ENCODE measurements around the gene SELP. TPM values are rescaled to one million over a fixed set of nuclear protein-coding genes. Genes with fewer than 3 reads are reported as not detected.

Gene SELP
- total and polyA plus RNA-seq, 3 experiments from 2014 or later, result 0.31 to 2.7 (median 0.75) TPM

GRCh38 chr1:169601096-169601881 lies 28.6 kb downstream of the SELP start:
- peak in 2 of 5 donors; percentile 19 to 39 for DNase-seq
- Histone ChIP-seq H3K4me3 (ENCODE audit: low read length) (no peak overlapping the region), H3K9me3 (ENCODE audit: low read length) (no peaks in the 10 kb centered on the region), H3K27ac (ENCODE audit: low read depth, low read length) (no peak overlapping the region), H3K4me1 (ENCODE audit: insufficient read depth, low read length) (peaks cover 50% of the 10 kb centered on the region), H3K36me3 (ENCODE audit: insufficient read depth, low read length) (no peaks in the 10 kb centered on the region), H3K27me3 (ENCODE audit: insufficient read depth, low read length, poor library complexity, severe bottlenecking) (no peaks in the 10 kb centered on the region)
- Mint-ChIP-seq H3K27me3 (peaks cover 2 to 7% of the 10 kb centered on the region in 2 donors), H3K27ac (peak overlapping the region; percentile 0 to 43 (median 29)), H3K4me1 (peaks cover 49 to 54% (median 51%) of the 10 kb centered on the region in 3 donors), H3K4me3 (peak overlapping the region in 1 of 7 donors; percentile 16), H3K9me3 (no peaks in the 10 kb centered on the region), H3K36me3 (peaks cover 0 to 4% (median 0%) of the 10 kb centered on the region in 3 donors)
- CTCF ChIA-PET, result interaction anchor here (0.6 to 3.5 kb wide), 26 partner anchors 9 to 209 kb away, joined by 3 to 59 read pairs (median 4); partner anchors contain the start of gene F5
- POLR2A ChIA-PET, result interaction anchor here (0.8 to 2.4 kb wide), 4 partner anchors 92 to 111 kb away, joined by 3 to 8 read pairs (median 6); no protein-coding TSS in a partner anchor

- Histone ChIP-seq H3K36me3 (ENCODE audit: insufficient read depth, low read length) (no peaks in the 10 kb centered on the region), H3K4me3 (ENCODE audit: low read length) (no peak overlapping the region), H3K4me1 (ENCODE audit: insufficient read depth, low read length) (peaks cover under 1% of the 10 kb centered on the region), H3K27me3 (ENCODE audit: insufficient read depth, low read length, poor library complexity, severe bottlenecking) (no peaks in the 10 kb centered on the region), H3K9me3 (ENCODE audit: low read length) (no peaks in the 10 kb centered on the region), H3K27ac (ENCODE audit: low read depth, low read length) (no peak overlapping the region)
- Mint-ChIP-seq H3K27ac (no peak overlapping the region), H3K36me3 (peaks cover 0 to 5% (median 0%) of the 10 kb centered on the region in 3 donors), H3K9me3 (no peaks in the 10 kb centered on the region), H3K4me3 (peak overlapping the region in 1 of 7 donors; percentile 27), H3K4me1 (peaks cover 4 to 10% (median 5%) of the 10 kb centered on the region in 3 donors), H3K27me3 (peaks cover 4 to 11% of the 10 kb centered on the region in 2 donors)
- ChIA-PET POLR2A (no interaction called here), CTCF (interaction anchor here (2.2 to 2.3 kb wide), 2 partner anchors 9 to 116 kb away, joined by 7 to 13 read pairs; partner anchors contain the start of gene F5)
- DNase-seq, result no peak
Observed at GRCh38 chr1:169595764-169596711, 33.9 kb downstream of the SELP start.

GRCh38 chr1:169594391-169594790 lies 35.5 kb downstream of the SELP start:
- no peak overlapping the region for H3K27ac Mint-ChIP-seq
- H3K4me1 Mint-ChIP-seq, result peaks cover 0 to 5% (median 0%) of the 10 kb centered on the region in 3 donors
- no peaks in the 10 kb centered on the region for H3K27me3 ChIP-seq (ENCODE audit: insufficient read depth, low read length, poor library complexity, severe bottlenecking)
- no peaks in the 10 kb centered on the region for H3K9me3 ChIP-seq (ENCODE audit: low read length)
- DNase-seq, result no peak
- H3K4me3 Mint-ChIP-seq, result no peak overlapping the region
- peaks cover 5 to 11% of the 10 kb centered on the region in 2 donors for H3K27me3 Mint-ChIP-seq
- no peaks in the 10 kb centered on the region for H3K36me3 ChIP-seq (ENCODE audit: insufficient read depth, low read length)
- H3K36me3 Mint-ChIP-seq, result peaks cover 0 to 5% (median 0%) of the 10 kb centered on the region in 3 donors
- ChIA-PET CTCF (interaction anchor here (2.2 kb wide), 1 partner anchor 8 kb away, joined by 7 read pairs; the partner anchor contains the start of gene F5), POLR2A (no interaction called here)
- H3K4me1 ChIP-seq (ENCODE audit: insufficient read depth, low read length), result no peaks in the 10 kb centered on the region
- no peak overlapping the region for H3K4me3 ChIP-seq (ENCODE audit: low read length)
- no peak overlapping the region for H3K27ac ChIP-seq (ENCODE audit: low read depth, low read length)
- H3K9me3 Mint-ChIP-seq, result no peaks in the 10 kb centered on the region

- DNase-seq, result no peak
- peaks cover 19% of the 10 kb centered on the region for H3K4me1 ChIP-seq (ENCODE audit: insufficient read depth, low read length)
- POLR2A ChIA-PET, result no interaction called here
Observed at GRCh38 chr1:169590932-169591331, 39.0 kb downstream of the SELP start.

GRCh38 chr1:169588785-169589485 lies 41.0 kb downstream of the SELP start:
- H3K27ac ChIP-seq (ENCODE audit: low read depth, low read length), result no peak overlapping the region
- no peak overlapping the region for H3K4me3 ChIP-seq (ENCODE audit: low read length)
- ChIA-PET POLR2A (no interaction called here), CTCF (no interaction called here)
- peaks cover 5% of the 10 kb centered on the region for H3K27me3 ChIP-seq (ENCODE audit: insufficient read depth, low read length, poor library complexity, severe bottlenecking)
- H3K4me1 ChIP-seq (ENCODE audit: insufficient read depth, low read length), result peaks cover 19% of the 10 kb centered on the region
- no peaks in the 10 kb centered on the region for H3K9me3 ChIP-seq (ENCODE audit: low read length)
- Mint-ChIP-seq H3K9me3 (no peaks in the 10 kb centered on the region), H3K27ac (peak overlapping the region in 1 of 8 donors; percentile 48), H3K4me1 (peaks cover 14 to 35% (median 26%) of the 10 kb centered on the region in 3 donors), H3K4me3 (no peak overlapping the region), H3K27me3 (peaks cover 20 to 23% of the 10 kb centered on the region in 2 donors), H3K36me3 (no peaks in the 10 kb centered on the region)
- no peaks in the 10 kb centered on the region for H3K36me3 ChIP-seq (ENCODE audit: insufficient read depth, low read length)
- DNase-seq, result no peak

More at GRCh38 chr1:169590932-169591331, 39.0 kb downstream of the SELP start:
- Histone ChIP-seq H3K36me3 (ENCODE audit: insufficient read depth, low read length) (no peaks in the 10 kb centered on the region), H3K4me3 (ENCODE audit: low read length) (no peak overlapping the region), H3K27me3 (ENCODE audit: insufficient read depth, low read length, poor library complexity, severe bottlenecking) (no peaks in the 10 kb centered on the region), H3K27ac (ENCODE audit: low read depth, low read length) (no peak overlapping the region), H3K9me3 (ENCODE audit: low read length) (no peaks in the 10 kb centered on the region)
- Mint-ChIP-seq H3K9me3 (no peaks in the 10 kb centered on the region), H3K27me3 (peaks cover 10 to 14% of the 10 kb centered on the region in 2 donors), H3K4me3 (no peak overlapping the region), H3K4me1 (peaks cover 14 to 27% (median 17%) of the 10 kb centered on the region in 3 donors), H3K36me3 (peaks cover 0 to 1% (median 0%) of the 10 kb centered on the region in 3 donors), H3K27ac (no peak overlapping the region)
- CTCF ChIA-PET, result interaction anchor here (1.2 to 1.3 kb wide), 2 partner anchors 104 to 121 kb away, joined by 3 to 6 read pairs; no protein-coding TSS in a partner anchor

- H3K27ac ChIP-seq (ENCODE audit: low read depth, low read length), result no peak overlapping the region
- Mint-ChIP-seq H3K27ac (no peak overlapping the region), H3K4me1 (peaks cover 14 to 35% (median 26%) of the 10 kb centered on the region in 3 donors), H3K9me3 (no peaks in the 10 kb centered on the region), H3K36me3 (no peaks in the 10 kb centered on the region), H3K4me3 (no peak overlapping the region), H3K27me3 (peaks cover 20 to 32% of the 10 kb centered on the region in 2 donors)
- H3K9me3 ChIP-seq (ENCODE audit: low read length), result no peaks in the 10 kb centered on the region
- H3K4me1 ChIP-seq (ENCODE audit: insufficient read depth, low read length), result peaks cover 19% of the 10 kb centered on the region
- DNase-seq, result no peak
- H3K27me3 ChIP-seq (ENCODE audit: insufficient read depth, low read length, poor library complexity, severe bottlenecking), result peaks cover 5% of the 10 kb centered on the region
- H3K4me3 ChIP-seq (ENCODE audit: low read length), result no peak overlapping the region
- ChIA-PET CTCF (no interaction called here), POLR2A (no interaction called here)
- no peaks in the 10 kb centered on the region for H3K36me3 ChIP-seq (ENCODE audit: insufficient read depth, low read length)
Observed at GRCh38 chr1:169588112-169588511, 41.8 kb downstream of the SELP start.
